ENCODE measurements around the gene LRRC30.
"Not testable (repeated sequence)": the region's sequence is repeated elsewhere in the genome, so short reads cannot be mapped to it uniquely, and the experiment has no call there.

Gene LRRC30

DNA sequence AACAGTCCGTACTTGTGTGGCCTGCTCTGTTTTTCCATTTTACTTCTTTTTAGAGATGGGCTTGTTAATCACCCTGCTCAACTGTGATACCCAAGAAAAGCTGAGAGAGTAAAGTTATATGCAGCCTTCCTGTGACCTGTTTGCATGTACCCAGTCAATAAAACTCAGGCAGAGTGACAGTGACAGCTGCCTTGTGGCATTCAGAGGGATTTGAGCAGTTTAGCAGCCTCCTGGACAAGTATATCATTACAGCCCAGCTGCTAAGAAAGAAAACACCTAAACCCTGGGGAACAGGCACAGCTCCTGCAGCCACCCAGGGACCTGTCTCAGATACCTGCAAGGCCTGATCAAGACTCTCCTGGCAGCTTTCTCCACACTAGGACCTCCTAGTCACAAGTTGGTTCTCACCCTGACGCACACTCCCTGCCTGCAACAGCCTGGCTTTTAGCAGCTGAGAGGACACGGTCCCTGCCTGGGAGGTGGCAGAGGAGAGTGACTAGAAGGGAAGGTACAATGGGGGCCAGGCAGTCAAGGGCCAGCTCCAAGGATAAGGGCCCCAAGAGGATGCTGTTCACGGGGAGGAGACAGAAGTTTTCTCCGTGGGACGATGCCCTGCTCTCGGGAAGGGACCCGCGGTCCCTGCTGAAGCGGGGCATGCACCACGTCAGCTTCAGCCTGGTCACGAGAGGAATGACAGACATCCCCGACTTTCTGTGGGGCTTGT, at the start of gene LRRC30:
Gene LRRC30 (plus strand): TSS at position 464 of the 724 bp plus-strand sequence. CDS start 50 bp downstream, at position 514.
- DNase-seq (ENCODE audit: low read depth, low spot score) = no peak

GRCh38 chr18:7185701-7186100, 45.2 kb upstream of the LRRC30 start:
- DNase-seq (ENCODE audit: low read depth, low spot score) = no peak

- DNase-seq (ENCODE audit: low read depth, low spot score) = no peak
These were observed 40.2 kb upstream of the LRRC30 start for GRCh38 chr18:7190547-7191156.

DNA sequence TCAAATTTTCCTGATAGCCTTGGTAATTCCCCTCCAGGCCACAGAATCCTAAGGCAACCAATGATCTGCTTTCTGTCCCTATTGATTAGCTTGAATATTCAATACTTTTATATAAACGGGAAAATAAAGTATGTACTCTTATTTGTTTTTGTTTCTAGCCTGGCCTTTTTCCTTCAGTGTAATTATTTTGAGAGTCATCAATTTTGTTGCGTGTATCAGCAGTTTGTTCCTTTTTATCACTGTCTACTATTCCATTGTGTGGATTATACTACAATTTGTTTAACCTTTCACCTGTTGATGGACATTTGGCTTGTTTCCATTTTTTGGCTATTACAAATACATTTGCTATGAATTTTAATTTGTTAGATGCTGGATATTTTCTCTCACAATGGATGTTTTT, 39.2 kb upstream of the LRRC30 start:
- no peak for DNase-seq (ENCODE audit: low read depth, low spot score)

- DNase-seq (ENCODE audit: low read depth, low spot score) = no peak
These were observed 35.6 kb upstream of the LRRC30 start for GRCh38 chr18:7195266-7195665.

- DNase-seq (ENCODE audit: low read depth, low spot score) = no peak
These were observed 34.5 kb upstream of the LRRC30 start for GRCh38 chr18:7196421-7196820.

DNA sequence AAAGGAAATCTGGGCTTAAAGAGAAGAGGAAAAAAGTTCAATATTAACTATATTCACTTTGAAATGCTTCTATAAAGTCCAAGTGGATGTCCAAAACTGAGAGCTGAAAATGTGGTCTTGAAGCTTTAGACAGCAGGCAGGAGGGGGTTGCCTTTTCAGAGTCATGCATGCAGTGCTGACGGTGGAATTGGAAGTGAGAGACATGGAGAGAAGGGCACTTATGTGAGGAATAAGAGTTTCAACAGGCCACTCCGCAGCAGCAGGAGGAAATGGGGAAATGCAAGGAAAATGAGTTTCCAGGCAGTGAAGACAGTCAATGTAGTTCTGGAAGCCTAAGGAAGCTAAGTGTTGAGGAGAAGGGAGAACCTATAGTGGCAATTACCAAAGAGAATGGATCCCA, 33.0 kb upstream of the LRRC30 start:
- no peak for DNase-seq (ENCODE audit: low read depth, low spot score)

DNA sequence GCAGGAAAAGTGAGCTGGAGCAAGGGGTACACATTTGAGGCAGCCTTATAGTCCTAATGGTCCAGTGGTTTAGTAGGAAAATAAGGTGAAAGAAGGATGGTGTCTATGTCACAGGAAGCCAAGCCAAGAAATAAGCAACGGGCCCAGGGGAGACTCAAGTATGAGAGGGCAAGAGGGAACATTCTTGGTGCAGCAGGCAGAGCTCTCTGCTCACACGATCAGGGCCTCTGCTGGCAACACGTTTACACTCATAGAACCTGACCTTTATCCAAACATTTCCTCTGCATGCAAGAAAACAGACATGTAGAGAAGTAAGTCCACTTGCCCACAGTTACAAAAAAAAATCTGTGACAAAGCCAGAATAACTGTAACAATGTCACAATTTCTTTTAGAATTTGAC, 32.6 kb upstream of the LRRC30 start:
- no peak for DNase-seq (ENCODE audit: low read depth, low spot score)

- DNase-seq (ENCODE audit: low read depth, low spot score) = no peak
These were observed 29.8 kb upstream of the LRRC30 start for GRCh38 chr18:7201096-7201495.

DNA sequence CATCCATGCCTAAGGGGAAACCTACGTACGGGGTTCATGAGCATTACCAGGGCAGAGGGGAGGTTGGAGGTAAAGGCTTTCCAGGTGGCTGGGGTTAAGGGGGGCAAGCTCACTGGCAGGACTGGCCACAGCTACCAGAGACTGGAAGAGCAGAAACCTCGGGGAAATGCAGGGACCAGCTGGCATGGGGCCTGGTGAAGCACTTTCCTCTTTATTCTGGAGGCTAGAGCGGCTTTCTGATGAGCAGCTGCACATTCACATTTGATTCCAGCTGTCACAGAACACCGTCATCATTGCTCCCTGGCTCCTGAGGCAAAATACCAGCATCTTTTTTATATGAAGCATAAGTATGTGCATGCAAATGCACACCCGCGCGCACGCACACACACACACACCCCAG, 28.7 kb upstream of the LRRC30 start:
- DNase-seq (ENCODE audit: low read depth, low spot score) = no peak

DNA sequence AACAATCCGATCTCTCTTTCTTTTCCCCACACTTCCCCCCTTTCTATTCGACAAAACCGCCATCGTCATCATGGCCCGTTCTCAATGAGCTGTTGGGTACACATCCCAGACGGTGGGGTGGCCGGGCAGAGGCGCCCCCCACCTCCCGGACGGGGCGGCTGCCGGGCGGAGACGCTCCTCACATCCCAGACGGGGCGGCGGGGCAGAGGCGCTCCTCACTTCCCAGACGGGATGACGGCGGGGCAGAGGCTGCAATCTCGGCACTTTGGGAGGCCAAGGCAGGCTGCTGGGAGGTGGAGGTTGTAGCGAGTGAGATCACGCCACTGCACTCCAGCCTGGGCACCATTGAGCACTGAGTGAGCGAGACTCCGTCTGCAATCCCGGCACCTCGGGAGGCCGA, 27.3 kb upstream of the LRRC30 start:
- not testable (repeated sequence) for DNase-seq (ENCODE audit: low read depth, low spot score)

- DNase-seq (ENCODE audit: low read depth, low spot score) = no peak
These were observed 25.5 kb upstream of the LRRC30 start for GRCh38 chr18:7205346-7205745.

GRCh38 chr18:7206217-7206616, 24.7 kb upstream of the LRRC30 start:
- no peak for DNase-seq (ENCODE audit: low read depth, low spot score)

DNA sequence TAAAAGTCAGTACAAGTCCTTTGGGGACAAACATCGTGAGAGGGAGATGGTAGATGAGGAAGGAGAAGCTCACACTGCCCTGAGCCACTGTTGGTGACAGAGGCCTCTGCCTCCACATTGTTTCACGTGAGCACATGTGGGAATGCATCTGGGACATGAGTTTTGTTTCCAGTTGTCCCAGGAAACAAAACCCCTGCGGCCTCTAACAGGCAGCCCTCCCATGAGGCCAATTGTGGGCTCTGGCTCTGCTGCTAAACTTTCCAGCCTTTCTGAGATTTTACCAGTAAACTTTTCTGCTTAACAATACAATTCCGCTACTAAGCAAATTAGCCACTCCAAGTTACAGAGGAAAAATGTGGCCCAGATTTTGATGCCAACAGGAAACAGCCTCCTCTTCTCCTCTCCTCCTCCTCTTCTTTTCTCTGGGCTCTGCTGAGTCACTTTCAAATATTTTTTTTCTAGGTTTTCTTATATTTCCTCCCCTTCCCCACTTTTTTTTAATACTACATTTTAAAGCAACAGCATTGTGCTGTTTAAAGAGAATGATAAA, 23.4 kb upstream of the LRRC30 start:
- no peak for DNase-seq (ENCODE audit: low read depth, low spot score)

DNA sequence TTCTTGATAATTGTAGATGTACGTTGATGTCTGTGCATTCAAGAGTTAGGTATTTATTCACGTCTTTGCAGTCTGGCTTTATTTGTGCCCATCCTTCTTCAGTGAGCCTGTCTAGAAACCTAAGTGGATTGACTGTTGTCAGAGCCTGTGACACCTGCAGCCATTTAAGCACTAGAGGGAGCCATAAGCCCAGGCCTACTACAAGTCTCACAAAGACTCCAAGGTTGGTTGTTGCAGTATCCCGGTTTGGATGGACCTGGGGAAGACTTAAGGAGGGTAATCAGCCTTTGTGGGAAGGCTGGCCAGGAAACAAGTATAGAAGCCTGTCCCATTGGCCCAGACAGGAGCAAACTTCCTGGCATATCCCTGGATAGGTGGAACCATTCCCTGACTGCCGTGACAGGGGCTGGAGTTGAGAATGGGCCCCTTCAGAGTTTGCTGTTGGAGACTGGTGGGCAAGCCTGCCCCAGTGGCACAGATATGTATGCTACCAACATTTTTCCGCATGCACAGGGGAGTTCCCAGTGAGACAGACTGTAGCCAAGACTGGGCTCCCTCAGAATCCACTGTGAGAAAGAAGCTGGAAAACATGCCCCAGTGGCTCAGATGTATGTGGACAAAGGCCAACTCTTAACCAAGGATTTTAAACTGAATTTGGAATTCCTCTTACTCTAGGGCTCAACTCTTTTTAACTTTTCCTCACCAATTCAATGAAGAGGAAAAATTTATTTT, 9.3 kb upstream of the LRRC30 start:
- no peak for DNase-seq (ENCODE audit: low read depth, low spot score)

- DNase-seq (ENCODE audit: low read depth, low spot score) = no peak
These were observed 6.7 kb upstream of the LRRC30 start for GRCh38 chr18:7224198-7224597.

- DNase-seq (ENCODE audit: low read depth, low spot score) = no peak
These were observed 1.3 kb downstream of the LRRC30 start for GRCh38 chr18:7232218-7232617.

- no peak for DNase-seq (ENCODE audit: low read depth, low spot score)
These were observed 2.4 kb downstream of the LRRC30 start for GRCh38 chr18:7233134-7233810.

DNA sequence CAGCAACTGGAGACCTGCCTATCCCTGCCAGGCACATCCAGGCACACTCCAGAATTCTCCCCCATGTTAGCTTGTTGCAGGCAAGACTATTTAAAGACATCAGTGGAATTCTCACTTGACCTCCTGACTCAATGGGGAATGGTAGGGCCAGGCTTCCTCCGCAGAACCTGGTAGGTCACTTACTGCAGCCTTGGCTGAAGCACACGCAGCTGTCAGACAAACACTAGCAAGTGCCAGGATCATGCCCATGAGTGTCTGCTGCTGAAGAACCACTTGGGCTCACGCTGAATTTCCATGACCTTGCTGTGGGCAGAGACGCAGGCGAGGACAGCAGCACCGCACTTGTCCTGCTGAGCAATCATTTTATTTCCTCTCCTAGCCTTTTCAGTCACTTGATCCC, 3.2 kb downstream of the LRRC30 start:
- DNase-seq (ENCODE audit: low read depth, low spot score) = no peak

- DNase-seq (ENCODE audit: low read depth, low spot score) = no peak
These were observed 4.1 kb downstream of the LRRC30 start for GRCh38 chr18:7234956-7235355.

DNA sequence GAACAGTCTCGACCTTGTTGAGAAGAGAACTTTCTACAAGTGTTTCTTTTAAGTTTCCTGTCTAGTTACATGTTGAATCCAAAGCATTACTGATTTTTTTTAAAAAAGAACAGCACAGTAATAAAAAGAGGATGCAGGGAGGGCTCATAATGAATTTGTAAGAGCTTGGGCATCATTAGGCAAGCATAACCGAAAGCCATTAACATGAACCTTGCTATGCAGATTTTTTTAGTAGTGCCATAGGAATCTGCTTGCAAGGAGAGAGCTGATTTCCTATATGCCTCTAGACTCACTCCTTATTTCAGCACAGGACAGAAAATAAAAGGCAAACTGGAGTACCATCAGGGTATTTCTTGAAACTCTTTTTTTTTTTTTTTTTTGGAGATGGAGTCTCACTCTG, 5.2 kb downstream of the LRRC30 start:
- no peak for DNase-seq (ENCODE audit: low read depth, low spot score)

DNA sequence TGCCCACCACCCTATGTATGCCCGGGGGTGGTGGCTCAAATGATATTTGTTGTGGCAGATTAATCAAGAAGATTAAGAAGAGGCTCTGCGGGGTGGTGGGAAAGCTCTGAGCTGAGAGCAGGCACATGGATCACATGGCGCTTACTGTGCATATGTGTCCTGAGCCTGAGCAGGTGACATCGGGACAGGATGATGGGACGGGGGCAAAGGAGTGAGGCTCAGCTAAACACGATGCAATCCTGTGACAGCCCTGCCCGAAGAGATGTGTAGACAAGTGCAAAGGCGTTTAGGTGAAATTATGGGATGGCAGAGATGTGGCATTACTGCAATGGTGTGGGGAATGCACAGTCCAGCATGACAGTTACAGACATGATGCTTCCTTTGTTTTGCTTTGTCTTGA, 6.0 kb downstream of the LRRC30 start:
- DNase-seq (ENCODE audit: low read depth, low spot score) = no peak
